Parathyroid adenoma (tissue), 2 donors: ENCODE results near the gene JAK2.

Experiments
- H2AFZ ChIP-seq: fragments of 300-600 bp; sonication (generic); one replicate; pipeline ENCODE4 v1.7.0; 2017; ENCODE audit warnings: antibody characterized with exemption, mild to moderate bottlenecking
- H3K27ac ChIP-seq: fragments of 300-600 bp; sonication (generic); one replicate; pipeline ENCODE4 v1.7.0; 2017
- H3K27me3 ChIP-seq: fragments of 300-600 bp; sonication (generic); one replicate; pipeline ENCODE4 v1.7.0; 2017; ENCODE audit warnings: low read length; ENCODE audit not compliant: control insufficient read depth, insufficient read depth
- H3K36me3 ChIP-seq: fragments of 300-600 bp; sonication (generic); one replicate; pipeline ENCODE4 v1.7.0; 2017; ENCODE audit warnings: low read length; ENCODE audit not compliant: control insufficient read depth, insufficient read depth
- H3K4me1 ChIP-seq: fragments of 300-600 bp; sonication (generic); one replicate; pipeline ENCODE4 v1.7.0; 2017; ENCODE audit warnings: control low read depth
- H3K4me2 ChIP-seq: fragments of 300-600 bp; sonication (generic); one replicate; pipeline ENCODE4 v1.7.0; 2017; ENCODE audit warnings: low read length
- H3K4me3 ChIP-seq: fragments of 300-600 bp; sonication (generic); one replicate; pipeline ENCODE4 v1.7.0; 2017; ENCODE audit warnings: low read depth, low read length
- H3K79me2 ChIP-seq: fragments of 300-600 bp; sonication (generic); one replicate; pipeline ENCODE4 v1.7.0; 2017; ENCODE audit warnings: control low read depth
- H3K9ac ChIP-seq: fragments of 300-600 bp; sonication (generic); one replicate; pipeline ENCODE4 v1.7.0; 2017; ENCODE audit warnings: mild to moderate bottlenecking
- H3K9me3 ChIP-seq: fragments of 300-600 bp; sonication (generic); one replicate; pipeline ENCODE4 v1.7.0; 2017; ENCODE audit warnings: low read length; ENCODE audit not compliant: control insufficient read depth
- CTCF ChIP-seq: fragments of 300-600 bp; sonication (generic); IDR thresholded peaks from one replicate; pipeline ENCODE4 v1.7.0; 2017; ENCODE audit warnings: antibody characterized with exemption, mild to moderate bottlenecking
- donor health status: primary hyperparathyroidism.

The JAK2 gene

GRCh38 chr9:4967523-4967922 lies 17.5 kb upstream of the JAK2 start:
- no peak overlapping the region for H3K4me2 ChIP-seq
- H3K4me1 ChIP-seq = no peaks in the 10 kb centered on the region
- H2AFZ ChIP-seq = no peak overlapping the region
- H3K9me3 ChIP-seq = no peaks in the 10 kb centered on the region
- H3K27me3 ChIP-seq = no peaks in the 10 kb centered on the region
- no peak overlapping the region for H3K9ac ChIP-seq
- H3K4me3 ChIP-seq = no peak overlapping the region
- H3K27ac ChIP-seq = no peak overlapping the region
- H3K36me3 ChIP-seq = no peaks in the 10 kb centered on the region
- H3K79me2 ChIP-seq = no peaks in the 10 kb centered on the region
- no peak for TF ChIP-seq CTCF

GRCh38 chr9:4969130-4969529 lies 15.9 kb upstream of the JAK2 start:
- Histone ChIP-seq H3K36me3 (no peaks in the 10 kb centered on the region), H2AFZ (no peak overlapping the region), H3K4me1 (no peaks in the 10 kb centered on the region), H3K79me2 (no peaks in the 10 kb centered on the region), H3K4me3 (no peak overlapping the region), H3K9me3 (no peaks in the 10 kb centered on the region), H3K27ac (no peak overlapping the region), H3K27me3 (no peaks in the 10 kb centered on the region), H3K4me2 (no peak overlapping the region), H3K9ac (no peak overlapping the region)
- no peak for TF ChIP-seq CTCF

GRCh38 chr9:4970970-4971641 lies 14.0 kb upstream of the JAK2 start:
- Histone ChIP-seq H3K9ac (no peak overlapping the region), H3K27ac (no peak overlapping the region), H3K36me3 (no peaks in the 10 kb centered on the region), H3K79me2 (no peaks in the 10 kb centered on the region), H3K4me1 (no peaks in the 10 kb centered on the region), H3K4me2 (no peak overlapping the region), H3K27me3 (no peaks in the 10 kb centered on the region), H2AFZ (no peak overlapping the region), H3K9me3 (no peaks in the 10 kb centered on the region), H3K4me3 (no peak overlapping the region)
- TF ChIP-seq CTCF = no peak

GRCh38 chr9:4973246-4973645 lies 11.8 kb upstream of the JAK2 start:
- no peaks in the 10 kb centered on the region for H3K27me3 ChIP-seq
- H2AFZ ChIP-seq = no peak overlapping the region
- H3K4me2 ChIP-seq = no peak overlapping the region
- H3K4me3 ChIP-seq = no peak overlapping the region
- H3K79me2 ChIP-seq = no peaks in the 10 kb centered on the region
- H3K36me3 ChIP-seq = no peaks in the 10 kb centered on the region
- no peaks in the 10 kb centered on the region for H3K4me1 ChIP-seq
- TF ChIP-seq CTCF = no peak
- no peaks in the 10 kb centered on the region for H3K9me3 ChIP-seq
- H3K27ac ChIP-seq = no peak overlapping the region
- no peak overlapping the region for H3K9ac ChIP-seq

- H3K4me2 ChIP-seq = no peak overlapping the region
- H2AFZ ChIP-seq = no peak overlapping the region
- no peaks in the 10 kb centered on the region for H3K27me3 ChIP-seq
- H3K9ac ChIP-seq = no peak overlapping the region
- no peak overlapping the region for H3K4me3 ChIP-seq
- no peak for TF ChIP-seq CTCF
- H3K27ac ChIP-seq = no peak overlapping the region
- H3K79me2 ChIP-seq = no peaks in the 10 kb centered on the region
- H3K4me1 ChIP-seq = no peaks in the 10 kb centered on the region
- H3K9me3 ChIP-seq = no peaks in the 10 kb centered on the region
- H3K36me3 ChIP-seq = no peaks in the 10 kb centered on the region
Measured at GRCh38 chr9:4973902-4974301, 11.2 kb upstream of the JAK2 start.
